Fibroblast of skin of right biceps (primary cell): ENCODE measurements around the gene STRN3.
"Not testable (repeated sequence)": the region's sequence is repeated elsewhere in the genome, so short reads cannot be mapped to it uniquely, and the experiment has no call there.

Experiments used
- DNase-seq: peaks from one replicate; pipeline ENCODE4 v3.0.0-alpha.2; 2013

The STRN3 gene

GRCh38 chr14:30999038-30999773 lies 27.0 kb downstream of the STRN3 start:
- no peak for DNase-seq

GRCh38 chr14:30998100-30998706 lies 28.0 kb downstream of the STRN3 start:
- no peak for DNase-seq

- no peak for DNase-seq
These were observed 29.1 kb downstream of the STRN3 start for GRCh38 chr14:30996892-30997659.

- DNase-seq = no peak
These were observed 30.5 kb downstream of the STRN3 start for GRCh38 chr14:30995689-30996088.

- DNase-seq = peak; percentile 55
These were observed 31.2 kb downstream of the STRN3 start for GRCh38 chr14:30994681-30995620.

- DNase-seq = no peak
These were observed 33.1 kb downstream of the STRN3 start for GRCh38 chr14:30993071-30993470.

GRCh38 chr14:30991408-30991807 lies 34.8 kb downstream of the STRN3 start:
- no peak for DNase-seq

GRCh38 chr14:30990770-30991169 lies 35.4 kb downstream of the STRN3 start:
- DNase-seq = no peak

- peak; percentile 38 for DNase-seq
These were observed 37.7 kb downstream of the STRN3 start for GRCh38 chr14:30988509-30988908.

GRCh38 chr14:30985796-30986195 lies 40.4 kb downstream of the STRN3 start:
- DNase-seq = peak; percentile 12

GRCh38 chr14:30983858-30984257 lies 42.3 kb downstream of the STRN3 start:
- no peak for DNase-seq

GRCh38 chr14:30982533-30982932 lies 43.6 kb downstream of the STRN3 start:
- DNase-seq = no peak

- no peak for DNase-seq
These were observed 45.2 kb downstream of the STRN3 start for GRCh38 chr14:30980980-30981379.

- DNase-seq = peak; percentile 78
These were observed 46.0 kb downstream of the STRN3 start for GRCh38 chr14:30980106-30980704.

GRCh38 chr14:30977752-30978151 lies 48.4 kb downstream of the STRN3 start:
- no peak for DNase-seq

- DNase-seq = no peak
These were observed 51.6 kb downstream of the STRN3 start for GRCh38 chr14:30974628-30975027.

- DNase-seq = no peak
These were observed 53.1 kb downstream of the STRN3 start for GRCh38 chr14:30972882-30973582.

GRCh38 chr14:30972036-30972732 lies 54.0 kb downstream of the STRN3 start:
- not testable (repeated sequence) for DNase-seq

GRCh38 chr14:30971586-30971985 lies 54.6 kb downstream of the STRN3 start:
- no peak for DNase-seq

GRCh38 chr14:30969796-30970195 lies 56.4 kb downstream of the STRN3 start:
- not testable (repeated sequence) for DNase-seq
